Measurements from ENCODE around the gene PRIMA1. TPM values are rescaled to one million over a fixed set of nuclear protein-coding genes. Genes with fewer than 3 reads are reported as not detected.

Gene PRIMA1
- total RNA-seq, 1 donor from 2014 or later: under 0.01 TPM

DNA sequence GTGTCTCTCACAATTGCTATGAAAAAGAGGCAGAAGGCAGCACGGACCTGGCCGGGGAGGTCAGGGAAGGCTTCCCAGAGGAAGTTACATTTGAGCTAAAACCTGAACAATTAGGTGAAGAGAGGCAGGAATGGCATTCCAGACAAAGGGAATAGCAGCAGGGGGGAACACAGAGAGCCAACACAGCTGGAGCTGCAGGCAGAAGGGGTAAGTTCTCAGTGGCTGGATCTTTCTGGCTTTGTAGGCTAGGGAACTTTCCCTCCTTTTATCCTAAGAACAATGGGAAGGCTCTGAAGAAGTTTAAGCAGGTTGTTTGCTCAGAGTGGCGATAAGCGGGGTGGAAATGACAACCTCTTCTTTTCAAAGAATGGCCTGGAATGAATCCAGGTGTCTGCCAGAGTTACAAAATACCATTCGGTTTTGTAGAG, 100.0 kb downstream of the PRIMA1 start:
- FAIRE-seq (no peak), DNase-seq (ENCODE audit: low spot score in 2 of 2) (no peak)

DNA sequence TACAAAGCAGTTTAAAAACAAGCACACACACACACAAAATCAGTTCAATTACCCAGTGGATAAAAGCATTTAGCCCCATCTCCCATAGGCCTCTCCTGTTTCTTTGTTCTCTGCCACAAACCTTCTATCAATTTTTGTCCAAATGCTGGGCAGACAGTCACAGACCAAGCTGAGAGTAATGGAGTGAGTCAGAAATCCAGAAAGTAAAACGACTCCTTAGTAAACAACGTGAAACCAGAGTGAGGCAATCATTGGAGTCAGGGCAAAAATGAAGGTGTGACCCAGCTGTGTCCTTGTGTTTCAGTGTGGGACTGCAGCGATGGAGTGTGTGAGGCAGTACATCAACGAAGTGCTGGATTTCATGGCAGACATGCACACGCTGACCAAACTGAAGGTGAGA, 102.0 kb downstream of the PRIMA1 start:
- DNase-seq (ENCODE audit: low spot score in 2 of 2) (no peak), FAIRE-seq (no peak)

- FAIRE-seq: no peak
- DNase-seq (ENCODE audit: low spot score in 2 of 2): no peak
Measured at GRCh38 chr14:93685121-93685895, 103.0 kb downstream of the PRIMA1 start.

GRCh38 chr14:93683226-93683625, 105.1 kb downstream of the PRIMA1 start:
- DNase-seq (ENCODE audit: low spot score in 2 of 2) (no peak), FAIRE-seq (no peak)

GRCh38 chr14:93682459-93682858, 105.8 kb downstream of the PRIMA1 start:
- no peak for FAIRE-seq
- DNase-seq (ENCODE audit: low spot score in 2 of 2): no peak

- no peak for DNase-seq (ENCODE audit: low spot score in 2 of 2)
- no peak for FAIRE-seq
Measured at GRCh38 chr14:93676416-93676958, 111.8 kb downstream of the PRIMA1 start.

DNA sequence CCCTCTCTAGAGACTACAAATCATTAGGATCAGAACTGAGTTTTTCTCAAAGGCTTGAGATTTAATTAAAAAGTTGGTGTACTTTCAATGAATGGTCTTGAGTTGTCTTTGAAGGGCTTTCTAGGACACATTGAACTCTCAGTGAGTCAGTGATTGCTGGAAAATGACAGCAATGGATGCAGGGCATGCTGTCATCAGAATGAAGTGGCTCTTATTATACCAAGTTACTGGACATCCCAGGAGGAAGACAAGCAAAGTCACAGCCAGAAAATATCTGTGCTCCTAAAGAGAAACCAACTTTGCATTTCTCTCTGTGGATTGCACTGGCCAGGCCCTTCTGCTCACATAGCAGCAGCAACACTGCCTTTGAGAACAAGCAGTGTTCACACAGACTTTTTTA, 112.6 kb downstream of the PRIMA1 start:
- FAIRE-seq (no peak), DNase-seq (ENCODE audit: low spot score in 2 of 2) (no peak)

DNA sequence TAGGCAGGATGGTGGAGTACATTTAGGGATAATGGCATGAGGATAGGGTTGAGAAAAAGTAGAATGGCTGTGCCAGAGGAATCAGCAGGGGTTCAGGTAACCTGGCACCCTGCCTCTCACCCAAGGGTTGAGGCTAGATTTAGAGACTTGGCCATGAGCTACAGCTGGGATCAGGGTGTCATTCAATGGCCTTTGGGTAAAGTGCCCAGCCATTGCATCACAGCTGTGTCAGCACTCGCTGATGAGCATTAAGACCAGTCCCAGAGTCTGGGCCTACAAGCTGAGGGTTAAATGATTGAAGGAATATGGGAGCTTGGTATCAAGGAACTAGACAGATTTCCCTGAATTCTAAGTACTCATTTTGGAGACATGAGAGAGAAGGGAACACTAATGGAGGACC, 113.9 kb downstream of the PRIMA1 start:
- DNase-seq (ENCODE audit: low spot score in 2 of 2) (no peak), FAIRE-seq (no peak)

GRCh38 chr14:93669632-93670031, 118.7 kb downstream of the PRIMA1 start:
- DNase-seq (ENCODE audit: low spot score in 2 of 2) (no peak), FAIRE-seq (no peak)

Other genes with a start within 250 kb of the PRIMA1 start
- gene FAM181A, start 138.9 kb upstream of the PRIMA1 start, total RNA-seq: 2.4 TPM
- under 0.01 TPM for gene ASB2, start 188.1 kb upstream of the PRIMA1 start, total RNA-seq
- gene CCDC197, start 208.8 kb upstream of the PRIMA1 start, total RNA-seq: not detected
- 4.9 TPM for gene OTUB2, start 237.9 kb upstream of the PRIMA1 start, total RNA-seq

Data from frontal cortex (tissue), 4 donors.